ENCODE results near the gene LRRC8C. TPM values are rescaled to one million over a fixed set of nuclear protein-coding genes. Genes with fewer than 3 reads are reported as not detected.

Gene LRRC8C
- total and polyA plus RNA-seq, 10 of the 15 experiments (the other 5 are each of a cell fraction or from before 2014, with no cell fraction given): 2.3 to 16.3 (median 10.8) TPM

DNA sequence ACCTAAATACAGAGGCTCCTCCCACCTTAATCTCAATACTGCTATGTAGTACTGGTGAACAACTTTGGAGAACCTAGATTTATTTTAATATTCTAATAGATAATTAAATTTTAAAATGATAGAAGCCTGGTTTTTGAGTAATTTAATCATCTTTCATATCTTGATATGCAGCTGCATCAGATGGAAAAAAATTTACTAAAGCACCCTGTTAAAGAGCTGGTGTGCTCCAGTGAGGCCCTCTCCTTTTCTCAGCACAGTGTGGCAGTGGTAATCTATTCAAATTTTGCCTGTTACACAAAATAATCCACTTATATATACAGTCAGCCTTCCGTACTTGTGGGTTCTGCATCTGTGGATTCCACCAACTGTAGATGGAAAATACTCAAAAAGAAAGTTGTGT lies 82.8 kb downstream of the LRRC8C start:
- BruUV-seq (replicated peaks): no TSS peak
- ChIA-PET CTCF (interaction anchor here (1.0 kb wide), 1 partner anchor 84 kb away, joined by 3 read pairs; no protein-coding TSS in a partner anchor), POLR2A (interaction anchor here (0.6 kb wide), 1 partner anchor 44 kb away, joined by 6 read pairs; no protein-coding TSS in a partner anchor), RAD21 (ENCODE audit: unreplicated experiment) (interaction anchor here (1.3 kb wide), 1 partner anchor 47 kb away, joined by 3 read pairs; no protein-coding TSS in a partner anchor), SMC1A (ENCODE audit: uncharacterized antibody, unreplicated experiment) (interaction anchor here (7.5 kb wide), 1 partner anchor 82 kb away, joined by 107 read pairs; the partner anchor contains the start of gene LRRC8C)
- H2AFZ ChIP-seq (ENCODE audit: control insufficient read depth, low read depth, low read length): no peak overlapping the region
- no peaks in the 10 kb centered on the region for H4K20me1 ChIP-seq (ENCODE audit: control insufficient read depth, insufficient read depth)
- DNase-seq (ENCODE audit: low read depth, low spot score): no peak
- in situ Hi-C loops (cut with MboI) (no loop called here), intact Hi-C loops (cut with micrococcal nuclease; ENCODE audit: unreplicated experiment) (no loop called here)
- TF ChIP-seq, protein P1, sequence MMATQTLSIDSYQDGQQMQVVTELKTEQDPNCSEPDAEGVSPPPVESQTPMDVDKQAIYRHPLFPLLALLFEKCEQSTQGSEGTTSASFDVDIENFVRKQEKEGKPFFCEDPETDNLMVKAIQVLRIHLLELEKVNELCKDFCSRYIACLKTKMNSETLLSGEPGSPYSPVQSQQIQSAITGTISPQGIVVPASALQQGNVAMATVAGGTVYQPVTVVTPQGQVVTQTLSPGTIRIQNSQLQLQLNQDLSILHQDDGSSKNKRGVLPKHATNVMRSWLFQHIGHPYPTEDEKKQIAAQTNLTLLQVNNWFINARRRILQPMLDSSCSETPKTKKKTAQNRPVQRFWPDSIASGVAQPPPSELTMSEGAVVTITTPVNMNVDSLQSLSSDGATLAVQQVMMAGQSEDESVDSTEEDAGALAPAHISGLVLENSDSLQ (IDR thresholded peaks at IDR 0.05): no peak
- no peak for TF ChIP-seq RFX5 (IDR thresholded peaks at IDR 0.05; ENCODE audit: low read depth, low read length)
- no peak for TF ChIP-seq ZBED1 (IDR thresholded peaks at IDR 0.05; ENCODE audit: borderline replicate concordance)
- TF ChIP-seq ATF3 (IDR thresholded peaks at IDR 0.05; ENCODE audit: borderline replicate concordance, extremely low read depth, low read depth, low read length): no peak
- TF ChIP-seq STAT1 (conservative IDR thresholded peaks at IDR 0.05): no peak
- TF ChIP-seq NR2F1 (conservative IDR thresholded peaks at IDR 0.05): no peak
- TF ChIP-seq ZNF24 (IDR thresholded peaks at IDR 0.05): no peak
- no peaks in the 10 kb centered on the region for H3K27me3 ChIP-seq (replicated peaks in 1 of 2; ENCODE audit: control insufficient read depth in 2 of 2, insufficient read depth in 2 of 2, low read length in 1 of 2)
- H3K9ac ChIP-seq (ENCODE audit: control insufficient read depth, insufficient read depth, low read length): no peak overlapping the region
- peaks cover 14% of the 10 kb centered on the region for H3K4me1 ChIP-seq (ENCODE audit: control insufficient read depth, insufficient read depth, low read length)
- 56% methylated on average over 1 of the region's 1 CpG for WGBS (ENCODE audit: insufficient coverage, insufficient replicate concordance, low lambda C conversion rate, missing lambda C conversion rate)
- no peaks in the 10 kb centered on the region for H3K9me3 ChIP-seq (replicated peaks; ENCODE audit: control insufficient read depth, insufficient read depth, low read length)
- H3K4me2 ChIP-seq (ENCODE audit: control insufficient read depth, insufficient read depth): no peak overlapping the region
- no peak for ATAC-seq
- no peaks in the 10 kb centered on the region for H3K79me2 ChIP-seq (ENCODE audit: control insufficient read depth, insufficient read depth, low read length)
- H3K36me3 ChIP-seq (ENCODE audit: control insufficient read depth in 2 of 2, insufficient read depth in 2 of 2, low read length in 1 of 2): peaks cover 0 to 7% of the 10 kb centered on the region in 2 experiments; a peak in 2 of 4 replicates
- no peak overlapping the region for H3K4me3 ChIP-seq
- H3K27ac ChIP-seq (ENCODE audit: control insufficient read depth, insufficient read depth): no peak overlapping the region
- no peak for FAIRE-seq
